Sigmoid colon (tissue), 7 donors: ENCODE measurements around the gene CDON. TPM values are rescaled to one million over a fixed set of nuclear protein-coding genes. Genes with fewer than 3 reads are reported as not detected.

Source experiments
- DNase-seq: peaks from one replicate; pipeline ENCODE4 v3.0.0-alpha.2; 2019
- H3K27ac ChIP-seq, 4 donors: fragments of 200-600 bp; sonication (generic); one replicate each; pipeline ENCODE4 v1.5.1; 2016 to 2019; ENCODE audit warnings: mild to moderate bottlenecking in 1 of 4
- H3K27me3 ChIP-seq, 3 donors: fragments of 200-600 bp; sonication (generic); one replicate each; pipeline ENCODE4 v1.5.1; 2019; ENCODE audit warnings: mild to moderate bottlenecking in 1 of 3
- H3K36me3 ChIP-seq, 4 donors: fragments of 200-600 bp; sonication (generic); one replicate each; pipeline ENCODE4 v1.5.1; 2016 to 2019
- H3K4me1 ChIP-seq, 4 donors: fragments of 200-600 bp; sonication (generic); one replicate each; pipeline ENCODE4 v1.5.1; 2017 to 2019
- H3K4me3 ChIP-seq, 4 donors: fragments of 200-600 bp; sonication (generic); one replicate each; pipeline ENCODE4 v1.5.1; 2017 to 2019; ENCODE audit warnings: mild to moderate bottlenecking in 2 of 4, moderate library complexity in 1 of 4
- H3K9me3 ChIP-seq, 4 donors: fragments of 200-600 bp in 3 of 4; sonication (generic) in 3 of 4; one replicate each; pipeline versions ENCODE4 v1.5.1 to v1.6.1; 2013 to 2019
- EP300 ChIP-seq, 4 donors: sonication (generic); formaldehyde crosslinking; IDR thresholded peaks; one replicate each; pipeline ENCODE4 v1.6.1; 2017; ENCODE audit warnings: antibody characterized with exemption in 4 of 4
- POLR2A ChIP-seq, 2 donors: fragments of 450-650 bp; IDR thresholded peaks; one replicate each; pipeline ENCODE4 v1.6.1; 2016; ENCODE audit warnings: antibody characterized with exemption in 2 of 2, mild to moderate bottlenecking in 2 of 2, moderate library complexity in 2 of 2
- POLR2AphosphoS5 ChIP-seq, 4 donors: sonication (generic); formaldehyde crosslinking; IDR thresholded peaks; one replicate each; pipeline ENCODE4 v1.6.1; 2017; ENCODE audit warnings: antibody characterized with exemption in 4 of 4
- WGBS, 2 donors: extraction: QIAGEN DNeasy Blood & Tissue Kit; methylation state at CpG; one replicate each; pipeline ENCODE4 v1.1.7; 2013; 5-methylcytosine and 5-hydroxymethylcytosine counted together
- intact Hi-C: fragments of 100-400 bp; cut with DNase I; formaldehyde crosslinking; loops from one replicate; pipeline ENCODE4 v1.15.1; 2023
- polyA plus RNA-seq, 3 donors: library from polyadenylated mRNA; stranded (reverse); fragments of 200-250 nt; gene quantifications; one replicate each; pipeline ENCODE4 v1.2.3, GENCODE V29; 2013
- total RNA-seq, 4 donors: library from RNA; depleted of rRNA; stranded (reverse); fragments of >200 nt; gene quantifications; one replicate each; pipeline ENCODE4 v1.1.0, GENCODE V29; 2016
- TF ChIP-seq, protein P1 (sequence below), 4 experiments: fragments of 450-650 bp in 3 of 4; fragments of 200-600 bp in 1 of 4; IDR thresholded peaks; one replicate each; pipeline ENCODE4 v1.5.1; 2016 to 2019; ENCODE audit warnings: antibody characterized with exemption in 4 of 4, mild to moderate bottlenecking in 3 of 4, moderate library complexity in 2 of 4
- donor health status: healthy with polysubstance abuse.
- donor health status: Bipolar disorder and iron deficiency.
- donor health status: healthy.

The CDON gene, protein sequence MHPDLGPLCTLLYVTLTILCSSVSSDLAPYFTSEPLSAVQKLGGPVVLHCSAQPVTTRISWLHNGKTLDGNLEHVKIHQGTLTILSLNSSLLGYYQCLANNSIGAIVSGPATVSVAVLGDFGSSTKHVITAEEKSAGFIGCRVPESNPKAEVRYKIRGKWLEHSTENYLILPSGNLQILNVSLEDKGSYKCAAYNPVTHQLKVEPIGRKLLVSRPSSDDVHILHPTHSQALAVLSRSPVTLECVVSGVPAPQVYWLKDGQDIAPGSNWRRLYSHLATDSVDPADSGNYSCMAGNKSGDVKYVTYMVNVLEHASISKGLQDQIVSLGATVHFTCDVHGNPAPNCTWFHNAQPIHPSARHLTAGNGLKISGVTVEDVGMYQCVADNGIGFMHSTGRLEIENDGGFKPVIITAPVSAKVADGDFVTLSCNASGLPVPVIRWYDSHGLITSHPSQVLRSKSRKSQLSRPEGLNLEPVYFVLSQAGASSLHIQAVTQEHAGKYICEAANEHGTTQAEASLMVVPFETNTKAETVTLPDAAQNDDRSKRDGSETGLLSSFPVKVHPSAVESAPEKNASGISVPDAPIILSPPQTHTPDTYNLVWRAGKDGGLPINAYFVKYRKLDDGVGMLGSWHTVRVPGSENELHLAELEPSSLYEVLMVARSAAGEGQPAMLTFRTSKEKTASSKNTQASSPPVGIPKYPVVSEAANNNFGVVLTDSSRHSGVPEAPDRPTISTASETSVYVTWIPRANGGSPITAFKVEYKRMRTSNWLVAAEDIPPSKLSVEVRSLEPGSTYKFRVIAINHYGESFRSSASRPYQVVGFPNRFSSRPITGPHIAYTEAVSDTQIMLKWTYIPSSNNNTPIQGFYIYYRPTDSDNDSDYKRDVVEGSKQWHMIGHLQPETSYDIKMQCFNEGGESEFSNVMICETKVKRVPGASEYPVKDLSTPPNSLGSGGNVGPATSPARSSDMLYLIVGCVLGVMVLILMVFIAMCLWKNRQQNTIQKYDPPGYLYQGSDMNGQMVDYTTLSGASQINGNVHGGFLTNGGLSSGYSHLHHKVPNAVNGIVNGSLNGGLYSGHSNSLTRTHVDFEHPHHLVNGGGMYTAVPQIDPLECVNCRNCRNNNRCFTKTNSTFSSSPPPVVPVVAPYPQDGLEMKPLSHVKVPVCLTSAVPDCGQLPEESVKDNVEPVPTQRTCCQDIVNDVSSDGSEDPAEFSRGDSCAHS (N-terminal part only)
- total RNA-seq (10 to 100 TPM; 48.9 to 88.1 (median 66.3) TPM), polyA plus RNA-seq (1 to 10 TPM in 1 of 3 donors, under 1 TPM in 2; under 0.01 to 3.4 (median 0.60) TPM)

DNA sequence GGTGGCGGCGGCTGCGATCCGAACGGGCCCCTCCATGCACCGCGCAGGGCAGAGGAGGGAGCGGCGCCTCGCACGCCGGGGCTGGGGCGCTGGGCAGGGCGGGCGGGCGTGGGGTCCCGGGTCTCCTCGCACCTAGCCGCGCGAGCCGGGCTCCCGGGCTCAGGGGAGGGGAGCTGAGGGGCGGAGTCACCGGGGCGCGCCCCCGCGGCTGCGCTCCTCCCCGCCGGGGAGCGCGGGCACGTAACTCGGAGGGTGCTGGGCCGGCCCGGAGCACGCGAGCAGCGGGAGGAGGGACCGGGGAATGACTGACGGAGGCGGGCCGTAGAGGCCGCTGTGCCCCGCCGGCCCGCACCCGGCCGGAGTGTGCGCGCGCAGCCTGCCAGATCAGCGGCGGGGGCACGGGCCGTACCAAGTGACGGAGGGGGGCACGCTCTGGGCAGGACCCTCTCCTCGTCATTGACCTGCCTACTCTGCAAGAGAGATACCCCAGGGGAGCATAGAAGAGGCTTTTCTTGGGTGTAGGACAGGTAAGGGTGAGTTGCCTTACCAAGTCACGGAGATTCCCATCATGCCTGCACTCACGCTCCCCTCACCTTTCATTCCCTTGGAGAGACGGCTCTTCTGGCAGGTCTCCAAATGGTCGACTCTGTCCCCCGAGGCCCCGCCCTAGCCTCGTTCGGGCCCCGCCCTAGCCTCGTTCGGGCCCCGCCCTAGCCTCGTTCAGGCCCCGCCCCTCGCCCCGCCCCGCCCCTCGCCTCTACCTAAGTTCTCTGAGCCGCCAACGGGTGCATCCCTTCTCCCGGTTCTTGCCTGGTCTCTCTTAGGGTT lies at the start of gene CDON:
CDON (minus strand) TSS at position 188 of the 828 bp plus-strand sequence. CDS start 39,390 bp downstream, outside the sequence.
- DNase-seq = peak; percentile 96
- Histone ChIP-seq H3K4me3 (peak within 1 kb of the TSS; percentile 73 to 94 (median 82)), H3K27me3 (no peaks in the 10 kb centered on the region), H3K27ac (peak within 1 kb of the TSS; percentile 83 to 95 (median 92)), H3K9me3 (no peaks in the 10 kb centered on the region), H3K4me1 (peaks cover 0 to 42% (median 32%) of the 10 kb centered on the region in 4 donors), H3K36me3 (no peaks in the 10 kb centered on the region)
- intact Hi-C loops = loop anchor here (1.0 to 5.0 kb wide), 8 partner anchors 36 to 204 kb away; partner anchors contain the start of genes FOXRED1 and SRPRA
- no peak for TF ChIP-seq POLR2A (IDR thresholded peaks at IDR 0.05)
- peak in 1 of 4 donors; percentile 15 for TF ChIP-seq EP300 (IDR thresholded peaks at IDR 0.05)
- TF ChIP-seq, protein P1, sequence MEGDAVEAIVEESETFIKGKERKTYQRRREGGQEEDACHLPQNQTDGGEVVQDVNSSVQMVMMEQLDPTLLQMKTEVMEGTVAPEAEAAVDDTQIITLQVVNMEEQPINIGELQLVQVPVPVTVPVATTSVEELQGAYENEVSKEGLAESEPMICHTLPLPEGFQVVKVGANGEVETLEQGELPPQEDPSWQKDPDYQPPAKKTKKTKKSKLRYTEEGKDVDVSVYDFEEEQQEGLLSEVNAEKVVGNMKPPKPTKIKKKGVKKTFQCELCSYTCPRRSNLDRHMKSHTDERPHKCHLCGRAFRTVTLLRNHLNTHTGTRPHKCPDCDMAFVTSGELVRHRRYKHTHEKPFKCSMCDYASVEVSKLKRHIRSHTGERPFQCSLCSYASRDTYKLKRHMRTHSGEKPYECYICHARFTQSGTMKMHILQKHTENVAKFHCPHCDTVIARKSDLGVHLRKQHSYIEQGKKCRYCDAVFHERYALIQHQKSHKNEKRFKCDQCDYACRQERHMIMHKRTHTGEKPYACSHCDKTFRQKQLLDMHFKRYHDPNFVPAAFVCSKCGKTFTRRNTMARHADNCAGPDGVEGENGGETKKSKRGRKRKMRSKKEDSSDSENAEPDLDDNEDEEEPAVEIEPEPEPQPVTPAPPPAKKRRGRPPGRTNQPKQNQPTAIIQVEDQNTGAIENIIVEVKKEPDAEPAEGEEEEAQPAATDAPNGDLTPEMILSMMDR (IDR thresholded peaks at IDR 0.05) = no peak
- TF ChIP-seq POLR2AphosphoS5 (IDR thresholded peaks at IDR 0.05) = peak in 3 of 4 donors; percentile 67 to 80 (median 73)
- 0% methylated on average over 82 of the region's 82 CpGs for WGBS, 2 donors

DNA sequence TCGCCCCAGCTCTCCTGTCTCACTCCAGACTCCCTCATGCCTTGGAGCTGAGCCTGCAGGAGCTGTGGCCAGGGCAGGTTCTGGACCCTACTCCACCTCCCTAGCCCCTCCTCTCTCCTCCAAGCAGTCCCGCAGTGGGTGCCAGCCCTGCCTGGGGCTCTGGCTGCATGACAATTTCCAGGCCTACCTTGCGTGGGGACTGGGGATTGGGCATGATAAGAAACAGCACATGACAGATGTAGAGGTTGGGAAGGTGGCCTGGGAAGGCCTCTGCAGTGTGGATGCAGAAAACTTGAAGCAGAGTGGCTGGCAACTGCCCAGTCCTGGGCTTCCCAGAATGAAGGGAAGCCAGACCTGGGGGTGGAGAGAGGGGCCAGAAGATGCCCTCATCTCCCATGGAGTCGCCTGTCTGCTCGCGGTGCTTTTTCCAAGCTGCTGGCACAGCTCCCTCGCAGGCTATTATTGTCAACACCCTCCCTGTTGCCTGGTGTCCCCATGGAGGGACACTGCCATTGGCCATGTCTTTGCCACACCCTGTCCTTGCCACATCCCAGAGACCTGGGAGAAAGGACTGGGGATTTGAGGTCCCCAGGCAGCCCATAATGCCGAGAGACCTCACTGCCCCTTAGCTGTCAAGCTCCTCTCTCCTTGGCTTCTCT lies 48.9 kb upstream of the CDON start:
- H3K27me3 ChIP-seq = no peaks in the 10 kb centered on the region
- intact Hi-C loops = loop anchor here (5.0 to 10.0 kb wide), 2 partner anchors 84 to 303 kb away; no protein-coding TSS in a partner anchor
- peak; percentile 87 for DNase-seq
- H3K36me3 ChIP-seq = no peaks in the 10 kb centered on the region
- H3K9me3 ChIP-seq = no peaks in the 10 kb centered on the region
- WGBS, 2 donors = 80 to 88% methylated on average over 8 of the region's 8 CpGs
- H3K27ac ChIP-seq = peak overlapping the region in 3 of 4 donors; percentile 87 to 91 (median 91)
- H3K4me1 ChIP-seq = peaks cover 0 to 74% (median 66%) of the 10 kb centered on the region in 4 donors
- TF ChIP-seq POLR2AphosphoS5 (IDR thresholded peaks at IDR 0.05) = peak; percentile 72 to 97 (median 82)
- no peak for TF ChIP-seq POLR2A (IDR thresholded peaks at IDR 0.05)
- TF ChIP-seq EP300 (IDR thresholded peaks at IDR 0.05) = peak in 3 of 4 donors; percentile 26 to 67 (median 59)
- TF ChIP-seq, protein P1 (IDR thresholded peaks at IDR 0.05) = no peak
- H3K4me3 ChIP-seq = no peak overlapping the region

DNA sequence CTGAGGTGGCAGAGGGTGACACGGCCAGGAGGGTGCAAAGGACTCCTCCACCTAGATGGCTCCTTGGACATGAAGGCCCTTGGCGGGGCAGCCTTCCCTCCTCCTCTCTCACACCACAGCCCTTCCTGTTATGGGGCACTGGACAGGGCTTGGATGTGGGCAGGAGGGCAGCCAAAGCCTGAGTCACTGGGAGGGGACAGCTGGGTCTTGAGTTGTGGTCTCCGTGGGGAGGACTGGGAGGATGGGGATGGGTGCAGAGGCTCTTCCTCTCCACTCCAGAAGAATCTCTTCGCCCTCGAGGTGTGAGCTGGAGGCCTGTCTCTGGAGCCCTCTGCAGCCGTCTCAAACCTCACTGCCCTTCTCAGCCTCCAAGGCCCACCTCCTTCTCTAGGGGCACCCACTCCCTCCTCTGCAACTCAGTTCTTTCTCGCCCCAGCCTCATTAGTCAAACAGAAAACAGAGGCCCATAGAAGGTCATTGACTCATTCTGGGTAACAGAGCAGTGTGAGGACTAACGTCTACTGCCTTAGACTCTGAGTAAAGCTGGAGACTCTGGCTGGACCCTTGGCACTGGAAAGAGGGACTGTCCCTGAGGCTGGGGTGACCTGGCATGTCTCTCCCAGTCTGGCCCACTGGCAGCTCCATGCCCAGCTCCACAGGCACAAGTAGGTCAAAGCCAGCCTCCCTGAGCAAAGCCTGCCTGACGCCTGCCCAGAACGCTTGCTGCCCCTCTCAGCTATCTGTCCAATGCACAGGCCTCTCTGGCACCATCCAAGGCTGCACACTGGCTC lies 47.5 kb upstream of the CDON start:
- no peaks in the 10 kb centered on the region for H3K9me3 ChIP-seq
- WGBS, 2 donors = 83 to 86% methylated on average over 10 of the region's 10 CpGs
- TF ChIP-seq EP300 (IDR thresholded peaks at IDR 0.05) (no peak), POLR2A (IDR thresholded peaks at IDR 0.05) (no peak), POLR2AphosphoS5 (IDR thresholded peaks at IDR 0.05) (no peak)
- TF ChIP-seq, protein P1 (IDR thresholded peaks at IDR 0.05) = no peak
- intact Hi-C loops = loop anchor here (5.0 to 10.0 kb wide), 2 partner anchors 83 to 305 kb away; no protein-coding TSS in a partner anchor
- peak overlapping the region in 2 of 4 donors; percentile 91 for H3K27ac ChIP-seq
- no peaks in the 10 kb centered on the region for H3K36me3 ChIP-seq
- no peak overlapping the region for H3K4me3 ChIP-seq
- no peaks in the 10 kb centered on the region for H3K27me3 ChIP-seq
- no peak for DNase-seq
- H3K4me1 ChIP-seq = peaks cover 0 to 63% (median 51%) of the 10 kb centered on the region in 4 donors
